ENCODE data around the gene SH3TC2.

DNA sequence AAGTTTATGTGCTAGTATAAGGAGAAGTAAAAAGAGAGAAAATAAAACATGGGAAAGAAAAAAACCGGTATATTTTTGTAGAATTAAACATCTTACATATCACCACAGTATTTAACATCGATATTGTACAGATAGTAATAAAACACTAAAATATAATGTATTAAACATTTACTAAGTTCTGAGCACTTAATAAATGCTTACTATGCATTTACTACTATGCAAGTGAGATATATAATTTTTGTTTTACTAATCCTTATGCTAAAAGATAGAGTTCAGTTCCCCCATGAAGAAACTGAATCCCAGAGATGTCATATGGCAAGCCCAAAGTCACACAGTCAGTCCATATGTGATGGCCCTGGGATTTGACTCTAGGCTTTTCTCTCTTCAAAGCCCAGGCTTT lies 51.1 kb downstream of the SH3TC2 start:
- TF ChIP-seq, protein P1, sequence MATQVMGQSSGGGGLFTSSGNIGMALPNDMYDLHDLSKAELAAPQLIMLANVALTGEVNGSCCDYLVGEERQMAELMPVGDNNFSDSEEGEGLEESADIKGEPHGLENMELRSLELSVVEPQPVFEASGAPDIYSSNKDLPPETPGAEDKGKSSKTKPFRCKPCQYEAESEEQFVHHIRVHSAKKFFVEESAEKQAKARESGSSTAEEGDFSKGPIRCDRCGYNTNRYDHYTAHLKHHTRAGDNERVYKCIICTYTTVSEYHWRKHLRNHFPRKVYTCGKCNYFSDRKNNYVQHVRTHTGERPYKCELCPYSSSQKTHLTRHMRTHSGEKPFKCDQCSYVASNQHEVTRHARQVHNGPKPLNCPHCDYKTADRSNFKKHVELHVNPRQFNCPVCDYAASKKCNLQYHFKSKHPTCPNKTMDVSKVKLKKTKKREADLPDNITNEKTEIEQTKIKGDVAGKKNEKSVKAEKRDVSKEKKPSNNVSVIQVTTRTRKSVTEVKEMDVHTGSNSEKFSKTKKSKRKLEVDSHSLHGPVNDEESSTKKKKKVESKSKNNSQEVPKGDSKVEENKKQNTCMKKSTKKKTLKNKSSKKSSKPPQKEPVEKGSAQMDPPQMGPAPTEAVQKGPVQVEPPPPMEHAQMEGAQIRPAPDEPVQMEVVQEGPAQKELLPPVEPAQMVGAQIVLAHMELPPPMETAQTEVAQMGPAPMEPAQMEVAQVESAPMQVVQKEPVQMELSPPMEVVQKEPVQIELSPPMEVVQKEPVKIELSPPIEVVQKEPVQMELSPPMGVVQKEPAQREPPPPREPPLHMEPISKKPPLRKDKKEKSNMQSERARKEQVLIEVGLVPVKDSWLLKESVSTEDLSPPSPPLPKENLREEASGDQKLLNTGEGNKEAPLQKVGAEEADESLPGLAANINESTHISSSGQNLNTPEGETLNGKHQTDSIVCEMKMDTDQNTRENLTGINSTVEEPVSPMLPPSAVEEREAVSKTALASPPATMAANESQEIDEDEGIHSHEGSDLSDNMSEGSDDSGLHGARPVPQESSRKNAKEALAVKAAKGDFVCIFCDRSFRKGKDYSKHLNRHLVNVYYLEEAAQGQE (IDR thresholded peaks at IDR 0.05; ENCODE audit: insufficient read depth in 1 of 2, low read depth in 2 of 2, low read length in 2 of 2): no peak
- TF ChIP-seq POLR2AphosphoS5 (IDR thresholded peaks at IDR 0.05; ENCODE audit: low read depth, low read length) (no peak), FOXP2 (optimal IDR thresholded peaks at IDR 0.05; ENCODE audit: borderline replicate concordance, extremely low read depth, extremely low read length, insufficient read depth) (no peak), SIN3A (IDR thresholded peaks at IDR 0.05; ENCODE audit: borderline replicate concordance, insufficient read depth, low read length) (no peak)

Measured in PFSK-1 (cell line).